Left renal cortex interstitium (tissue), 4 donors: ENCODE data around the gene BAIAP3. TPM values are rescaled to one million over a fixed set of nuclear protein-coding genes. Genes with fewer than 3 reads are reported as not detected.

ENCODE experiments used
- DNase-seq, 4 donors: peaks; one replicate each; pipeline ENCODE4 v3.0.0-alpha.2; 2013; ENCODE audit warnings: low read depth in 4 of 4, low spot score in 2 of 4, missing footprints in 1 of 4
- polyA plus RNA-seq, 4 donors: library from polyadenylated mRNA; unstranded; fragments of 120-200 nt; gene quantifications; one replicate each; pipeline ENCODE4 v1.2.1, GENCODE V29; 2013; ENCODE audit not compliant: insufficient read length in 4 of 4

The BAIAP3 gene
- polyA plus RNA-seq, 4 donors, result 4.9 to 7.0 (median 6.1) TPM

DNA sequence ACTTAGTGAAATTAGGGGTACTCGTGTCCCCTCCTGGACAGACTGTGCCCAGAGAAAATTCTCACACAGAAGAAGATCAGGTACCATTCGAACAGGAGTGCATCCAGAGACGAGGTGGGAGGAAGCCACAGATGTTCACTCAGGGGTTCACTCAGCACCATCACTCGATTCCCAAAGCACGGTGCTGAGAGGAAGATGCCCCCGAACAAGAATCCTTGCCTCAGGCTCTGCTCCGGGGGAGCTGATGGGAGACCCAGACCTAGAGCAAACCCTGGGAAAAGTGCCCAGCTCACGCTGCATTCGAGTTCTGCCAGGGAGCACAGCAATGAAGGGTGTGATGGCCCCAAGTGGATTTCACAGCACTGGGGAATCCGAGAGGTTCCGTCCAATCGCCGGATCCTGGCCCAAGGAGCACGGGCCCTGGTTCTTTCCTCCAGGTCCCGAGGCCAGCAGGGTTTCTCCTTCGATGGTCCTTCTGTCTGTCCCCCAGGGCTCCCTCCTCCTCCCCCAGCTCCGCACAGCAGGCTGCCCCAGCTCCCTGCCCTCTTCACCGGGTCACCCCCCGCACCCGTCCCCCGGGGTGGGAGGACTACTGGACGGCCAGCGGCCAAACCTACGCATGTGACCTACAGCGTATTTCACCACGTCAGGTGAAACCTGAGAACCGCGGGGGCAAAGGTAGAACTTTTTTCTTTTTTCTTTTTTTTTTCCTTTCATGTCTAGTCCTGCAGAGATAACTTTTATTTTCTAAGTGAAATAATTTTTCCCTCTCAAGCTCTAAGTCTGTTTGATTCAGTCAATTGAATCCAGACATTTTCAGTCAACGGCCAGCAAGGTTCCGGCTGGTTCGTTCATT lies 34.2 kb upstream of the BAIAP3 start:
- no peak for DNase-seq

DNA sequence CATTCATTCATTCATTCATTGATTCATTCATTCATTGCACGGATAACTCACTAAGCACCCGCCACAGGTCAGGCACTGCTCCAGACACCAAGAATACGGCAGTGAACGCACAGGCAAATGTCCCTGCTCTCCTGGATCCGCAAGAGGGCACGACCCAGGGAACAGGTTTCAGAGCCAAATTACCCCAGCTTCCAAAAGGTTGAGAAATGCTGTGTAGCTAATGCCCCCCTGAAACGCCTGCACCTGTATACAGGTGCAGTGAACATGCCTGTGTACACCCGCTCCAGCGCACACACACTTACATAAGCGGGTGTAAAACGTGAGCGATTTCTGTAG lies 33.6 kb upstream of the BAIAP3 start:
- DNase-seq, result no peak

- no peak for DNase-seq
These were observed 32.6 kb upstream of the BAIAP3 start for GRCh38 chr16:1300664-1301476.

DNA sequence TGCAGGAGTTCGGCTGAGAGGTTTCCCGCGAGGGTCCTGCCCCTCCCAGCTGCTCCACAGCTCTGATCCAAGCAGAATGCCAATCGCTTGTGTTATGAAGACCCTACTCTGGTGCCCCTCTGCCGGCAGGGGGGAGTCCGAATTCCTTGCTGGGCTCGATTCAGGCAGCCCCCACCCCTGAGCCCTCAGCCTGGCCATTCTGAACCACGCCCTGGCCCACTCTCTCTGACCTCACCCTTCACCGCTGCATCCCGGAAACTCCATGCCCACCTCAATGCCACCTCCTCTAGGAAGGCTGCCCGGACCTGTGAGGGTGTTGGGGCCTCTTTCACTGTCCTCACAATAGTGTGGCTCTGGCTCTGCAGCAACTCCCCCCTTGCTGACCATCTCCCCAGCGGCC lies 31.9 kb upstream of the BAIAP3 start:
- DNase-seq, result no peak

- DNase-seq, result no peak
These were observed 27.6 kb upstream of the BAIAP3 start for GRCh38 chr16:1305823-1306222.

DNA sequence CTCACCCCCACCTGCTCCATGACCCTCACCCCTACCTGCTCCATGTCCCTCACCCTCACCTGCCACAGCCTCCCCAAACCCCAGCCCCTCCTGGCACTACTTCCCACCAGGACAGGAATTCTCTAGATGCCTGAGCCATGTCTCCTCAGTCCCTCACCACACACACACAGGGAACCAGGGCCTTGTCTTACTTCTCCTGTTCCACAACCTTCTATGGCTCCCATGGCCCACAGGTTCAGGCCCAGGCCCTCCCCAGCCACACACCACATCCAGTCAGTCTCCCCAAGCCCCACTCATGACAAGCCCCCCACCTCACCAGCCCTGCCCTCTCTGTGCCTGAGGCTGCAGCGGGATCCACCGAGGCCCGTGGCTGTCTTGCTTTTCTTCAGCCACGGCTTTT lies 27.1 kb upstream of the BAIAP3 start:
- no peak for DNase-seq

GRCh38 chr16:1308036-1308976 lies 25.1 kb upstream of the BAIAP3 start:
- DNase-seq, result no peak

GRCh38 chr16:1308977-1309885 lies 24.2 kb upstream of the BAIAP3 start, which contains the start of gene UBE2I:
Gene UBE2I (plus strand): TSS chr16:1309636. CDS start chr16:1314031, 4,395 bp downstream.
- DNase-seq, result peak; percentile 97 to 100 (median 100)

DNA sequence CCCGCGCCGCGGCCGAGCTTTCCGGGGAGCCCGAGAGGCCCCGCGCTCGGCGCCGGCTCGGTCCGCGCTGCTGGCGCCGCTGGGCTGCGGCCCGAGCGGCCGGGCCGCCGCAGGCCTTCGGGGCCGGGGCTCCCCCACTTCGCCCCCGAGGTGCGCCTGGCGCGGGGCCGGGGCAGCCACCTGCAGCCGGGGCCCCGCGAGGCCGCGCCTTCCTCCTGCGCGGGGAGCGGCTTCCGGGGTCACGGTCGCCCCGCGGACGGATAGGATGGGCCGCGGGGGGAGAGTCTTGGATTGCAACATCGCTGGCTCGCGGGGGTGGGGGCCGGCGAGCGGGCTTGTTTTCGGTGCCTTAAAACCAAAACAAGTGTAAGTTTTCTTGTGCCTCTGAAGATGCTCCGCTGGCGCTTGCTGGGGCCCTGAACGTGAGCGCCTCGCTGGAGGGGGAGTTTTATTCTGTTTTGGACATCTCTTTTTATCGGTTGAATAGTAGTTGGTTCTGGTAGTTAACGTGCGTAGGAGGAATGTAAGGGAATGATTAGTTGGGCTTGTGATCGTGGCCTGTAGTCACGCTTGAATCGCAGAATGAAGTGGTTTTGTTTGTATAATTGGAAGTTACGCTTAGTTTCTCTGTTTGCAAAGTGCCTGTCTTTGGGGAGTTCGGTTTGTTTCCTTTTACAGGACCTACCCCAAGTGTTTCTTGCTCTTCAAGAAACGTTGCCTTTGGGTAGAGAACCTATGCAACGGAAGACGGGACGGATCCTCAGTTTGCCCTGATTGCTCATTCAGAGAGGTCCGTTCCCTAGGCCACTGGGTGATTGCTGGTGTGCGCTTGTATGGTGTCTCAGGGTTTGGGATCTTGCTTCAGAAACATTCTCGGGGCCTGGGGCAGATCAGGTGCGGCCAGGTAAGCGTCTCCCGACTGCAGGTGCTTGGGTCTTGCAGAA lies 23.3 kb upstream of the BAIAP3 start:
- no peak for DNase-seq

DNA sequence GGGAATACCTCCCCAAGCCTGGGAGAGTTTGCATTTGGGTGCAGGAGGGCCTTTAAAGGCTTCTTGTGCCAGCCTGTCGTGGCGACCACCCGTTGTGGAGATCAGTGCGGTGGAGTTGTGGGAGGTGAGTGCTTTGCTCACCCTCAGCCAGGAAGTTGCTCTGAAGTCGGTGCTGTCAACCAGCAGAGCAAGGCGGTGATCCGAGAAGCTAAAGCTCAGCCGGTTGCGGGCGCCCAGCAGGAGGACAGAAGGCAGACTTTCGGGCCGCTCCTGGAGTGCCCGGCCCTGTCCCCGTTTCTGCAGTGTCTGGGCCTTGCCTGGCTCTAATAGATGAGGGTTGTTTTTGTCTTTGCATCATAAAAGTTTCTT lies 22.6 kb upstream of the BAIAP3 start:
- DNase-seq, result no peak

- no peak for DNase-seq
These were observed 22.2 kb upstream of the BAIAP3 start for GRCh38 chr16:1311212-1311737.

- no peak for DNase-seq
These were observed 21.5 kb upstream of the BAIAP3 start for GRCh38 chr16:1311738-1312466.

DNA sequence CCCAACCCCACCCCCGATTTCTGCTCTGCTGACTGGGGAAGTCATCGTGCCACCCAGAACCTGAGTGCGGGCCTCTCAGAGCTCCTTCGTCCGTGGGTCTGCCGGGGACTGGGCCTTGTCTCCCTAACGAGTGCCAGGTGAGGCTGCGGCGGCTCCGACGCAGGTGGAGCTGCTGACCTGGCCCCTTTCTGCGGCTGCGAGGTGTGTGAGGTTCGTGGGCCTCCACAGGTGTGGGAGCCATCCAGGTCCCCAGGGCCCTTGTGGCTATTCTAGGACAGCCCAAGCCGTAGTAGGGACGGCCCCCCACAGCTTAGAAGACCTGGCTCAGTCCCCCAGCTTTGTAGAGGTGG lies 21.0 kb upstream of the BAIAP3 start:
- DNase-seq, result no peak

DNA sequence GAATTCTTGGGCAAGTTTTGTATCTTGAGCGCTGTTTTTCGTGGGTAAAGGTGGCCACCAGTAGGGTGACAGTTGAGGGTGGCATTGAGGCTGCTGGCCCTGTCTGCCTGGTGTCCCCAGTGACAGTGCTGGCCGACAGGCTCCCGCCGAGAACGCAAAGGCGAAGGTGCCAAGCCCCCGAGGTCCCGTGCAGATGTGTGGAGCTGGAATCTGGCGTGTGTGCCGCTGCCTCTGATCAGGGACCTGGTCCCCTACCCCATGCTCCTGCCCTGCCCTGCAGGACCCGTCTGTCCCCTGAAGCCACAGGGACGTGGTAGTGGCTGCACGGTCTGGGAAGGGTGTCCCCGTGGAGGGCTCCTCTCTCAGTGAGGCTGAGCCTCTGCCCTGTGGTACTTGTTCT lies 20.5 kb upstream of the BAIAP3 start:
- no peak for DNase-seq

DNA sequence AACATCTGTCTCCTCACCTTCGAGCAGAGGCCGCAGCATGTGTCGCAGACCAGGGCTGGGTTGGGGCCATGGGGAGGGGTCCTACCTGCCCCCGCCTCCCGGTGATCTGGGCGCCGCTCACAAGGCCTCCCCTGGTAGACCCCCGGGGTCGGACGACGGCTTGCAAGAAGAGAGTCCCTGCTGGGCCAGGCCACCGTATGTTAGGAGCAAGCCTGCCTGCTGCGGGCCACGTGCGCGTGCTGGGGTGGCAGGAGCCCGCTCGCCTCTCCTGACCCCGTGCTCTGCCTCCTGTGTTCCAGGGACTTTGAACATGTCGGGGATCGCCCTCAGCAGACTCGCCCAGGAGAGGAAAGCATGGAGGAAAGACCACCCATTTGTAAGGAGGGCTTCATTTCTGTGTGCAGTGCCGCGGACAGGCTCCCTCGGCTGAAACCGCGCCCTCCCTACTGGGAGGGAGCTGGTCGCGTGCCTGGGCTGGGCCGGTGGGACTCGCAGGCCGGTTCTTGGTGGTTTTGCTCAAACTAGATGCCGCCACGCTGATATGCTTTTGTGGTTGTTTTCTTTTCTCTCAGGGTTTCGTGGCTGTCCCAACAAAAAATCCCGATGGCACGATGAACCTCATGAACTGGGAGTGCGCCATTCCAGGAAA lies 19.6 kb upstream of the BAIAP3 start:
- DNase-seq, result no peak

DNA sequence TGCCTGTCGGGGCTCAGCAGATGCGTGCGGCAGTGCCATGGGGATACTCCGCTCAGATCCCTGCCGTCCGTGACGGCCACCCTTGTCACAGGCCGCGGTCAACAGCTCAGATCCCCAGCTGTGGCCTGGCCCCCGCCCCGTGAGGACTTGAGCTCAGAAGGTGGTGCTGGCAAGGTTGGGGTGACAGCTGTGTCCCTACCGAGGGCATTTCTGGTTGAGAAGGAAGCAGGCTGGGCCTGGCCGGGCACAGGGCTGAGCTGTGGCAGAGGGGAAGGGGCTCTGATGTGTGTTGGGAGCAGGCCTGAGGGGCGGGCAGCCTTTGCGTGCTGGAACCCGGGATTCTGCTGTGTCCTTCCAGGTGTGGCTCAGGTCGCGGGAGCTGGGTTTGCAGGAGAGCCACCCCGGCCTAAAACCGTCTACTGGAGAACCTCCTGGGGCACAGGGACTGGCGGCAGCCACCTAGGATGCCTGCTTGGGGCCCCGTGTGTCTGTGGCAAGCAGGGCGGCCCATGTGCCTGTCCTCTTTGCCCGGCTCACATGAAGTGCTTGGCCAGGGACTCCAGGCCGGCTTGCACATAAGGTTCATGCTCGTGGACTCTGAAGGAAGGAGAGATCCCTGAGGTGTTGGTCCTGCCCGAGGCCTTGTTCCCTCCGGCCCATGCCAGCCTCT lies 18.9 kb upstream of the BAIAP3 start:
- DNase-seq, result no peak
